Panc1 (cell line): ENCODE measurements around the gene RNF34. TPM values are rescaled to one million over a fixed set of nuclear protein-coding genes. Genes with fewer than 3 reads are reported as not detected.

Source experiments
- ATAC-seq: fragments of 200-7000 bp; cut with Tn5 transposase; 2 replicates; pipeline ENCODE4 v1.9.1; 2020; ENCODE audit warnings: mild to moderate bottlenecking, moderate library complexity
- BruUV-seq: library from RNA; stranded (reverse); fragments of 400-500 nt; replicated peaks from 2 replicates; lab custom pipeline; 2021; lab: Mats Ljungman, UMichigan
- CTCF ChIA-PET: fragments of 300-600 bp; sonication (Branson Sonifier 250); formaldehyde crosslinking; loops from one replicate; lab custom pipeline; 2022; ENCODE audit warnings: antibody characterized with exemption; lab: Charles Lee
- POLR2A ChIA-PET: fragments of 300-600 bp; sonication (Branson Sonifier 250); formaldehyde crosslinking; loops from one replicate; lab custom pipeline; 2022; ENCODE audit warnings: antibody characterized with exemption; lab: Charles Lee
- DNase-seq: peaks from one replicate; pipeline ENCODE4 v3.0.0-alpha.2; 2010; ENCODE audit warnings: low read depth, low spot score
- H3K27ac ChIP-seq: 2 replicates; pipeline ENCODE4 v1.5.1; 2011; ENCODE audit warnings: mild to moderate bottlenecking, low read length, inconsistent platforms
- H3K27me3 ChIP-seq: fragments of 200-500 bp; sonication (Bioruptor generic); 2 replicates; pipeline ENCODE4 v1.6.0; 2014; ENCODE audit warnings: low read length, inconsistent platforms; ENCODE audit not compliant: control insufficient read depth, insufficient read depth
- H3K36me3 ChIP-seq: fragments of 200-500 bp; sonication (Bioruptor generic); 2 replicates; pipeline ENCODE4 v1.5.1; 2014; ENCODE audit warnings: inconsistent platforms, mild to moderate bottlenecking, low read length, moderate library complexity; ENCODE audit not compliant: control insufficient read depth, insufficient read depth
- H3K4me1 ChIP-seq: 2 replicates; pipeline ENCODE4 v1.5.1; 2011; ENCODE audit warnings: inconsistent platforms, mild to moderate bottlenecking, low read length, moderate library complexity; ENCODE audit not compliant: control insufficient read depth, insufficient read depth
- H3K4me3 ChIP-seq, 2 experiments: 2 replicates each; pipeline ENCODE4 v1.5.1; 2011 to 2012; ENCODE audit warnings: low read depth in 2 of 2, low read length in 2 of 2, mild to moderate bottlenecking in 2 of 2, inconsistent platforms in 1 of 2, moderate library complexity in 1 of 2
- H3K9me3 ChIP-seq: fragments of 200-500 bp; sonication (Bioruptor generic); 2 replicates; pipeline ENCODE4 v1.5.1; 2014; ENCODE audit warnings: low read depth, mild to moderate bottlenecking, inconsistent platforms, low read length, moderate library complexity; ENCODE audit not compliant: control insufficient read depth, insufficient read depth
- CTCF ChIP-seq: fragments of 450-650 bp; IDR thresholded peaks from 2 replicates; pipeline ENCODE4 v1.5.1; 2017; ENCODE audit warnings: mild to moderate bottlenecking
- POLR2AphosphoS5 ChIP-seq: IDR thresholded peaks from 2 replicates; pipeline ENCODE4 v1.6.1; 2012; ENCODE audit warnings: mild to moderate bottlenecking, low read depth, low read length, moderate library complexity
- SIN3A ChIP-seq: IDR thresholded peaks from 2 replicates; pipeline ENCODE4 v1.6.1; 2012; ENCODE audit warnings: low read depth, mild to moderate bottlenecking, low read length, moderate library complexity, borderline replicate concordance; ENCODE audit not compliant: insufficient read depth
- TCF7L2 ChIP-seq: IDR thresholded peaks from 2 replicates; pipeline ENCODE4 v1.6.1; 2011; ENCODE audit warnings: mild to moderate bottlenecking, low read depth, low read length, inconsistent platforms
- in situ Hi-C: cut with HindIII; loops from 2 replicates; pipeline ENCODE4 v1.10.0; 2016; ENCODE audit warnings: low sequenced_read_pairs, low pct_unique_long_range_greater_than_20kb
- intact Hi-C: fragments of 100-400 bp; cut with micrococcal nuclease; formaldehyde crosslinking; loops from one replicate; pipeline ENCODE4 v1.10.0; 2022; ENCODE audit not compliant: unreplicated experiment
- total RNA-seq: library from RNA; stranded (reverse); gene quantifications from one replicate; pipeline ENCODE4 v1.2.1, GENCODE V29; 2021; ENCODE audit not compliant: unreplicated experiment
- TF ChIP-seq, protein P1 (sequence below), 2 experiments: IDR thresholded peaks; 2 replicates each; pipeline ENCODE4 v1.6.1; 2011 to 2012; ENCODE audit warnings: low read depth in 2 of 2, control low read depth in 1 of 2, low read length in 1 of 2, mild to moderate bottlenecking in 1 of 2, moderate library complexity in 1 of 2; ENCODE audit not compliant: insufficient read depth in 1 of 2

Gene RNF34
- total RNA-seq, 1 experiment from 2014 or later = 52.4 TPM

- DNase-seq (no peak), ATAC-seq (no peak)
- Histone ChIP-seq H3K27ac (no peak overlapping the region), H3K4me3 (no peak overlapping the region), H3K36me3 (no peaks in the 10 kb centered on the region; the same call in none of the 2 replicates), H3K27me3 (no peaks in the 10 kb centered on the region), H3K4me1 (peaks cover 4% of the 10 kb centered on the region; the same call in 1 of the 2 replicates), H3K9me3 (0 out of 2 replicates have a peak, but pooled peaks cover 3% of the 10 kb centered on the region)
- POLR2A ChIA-PET = no interaction called here
- in situ Hi-C loops = no loop called here
- CTCF ChIA-PET = interaction anchor here (0.5 to 1.4 kb wide), 2 partner anchors 18 to 231 kb away, joined by 4 to 6 read pairs; no protein-coding TSS in a partner anchor
- no TSS peak for BruUV-seq
- intact Hi-C loops = loop anchor here (5.0 kb wide), 1 partner anchor 108 kb away; no protein-coding TSS in a partner anchor
- TF ChIP-seq POLR2AphosphoS5 = no peak
- no peak for TF ChIP-seq TCF7L2
- TF ChIP-seq SIN3A = no peak
- TF ChIP-seq, protein P1, sequence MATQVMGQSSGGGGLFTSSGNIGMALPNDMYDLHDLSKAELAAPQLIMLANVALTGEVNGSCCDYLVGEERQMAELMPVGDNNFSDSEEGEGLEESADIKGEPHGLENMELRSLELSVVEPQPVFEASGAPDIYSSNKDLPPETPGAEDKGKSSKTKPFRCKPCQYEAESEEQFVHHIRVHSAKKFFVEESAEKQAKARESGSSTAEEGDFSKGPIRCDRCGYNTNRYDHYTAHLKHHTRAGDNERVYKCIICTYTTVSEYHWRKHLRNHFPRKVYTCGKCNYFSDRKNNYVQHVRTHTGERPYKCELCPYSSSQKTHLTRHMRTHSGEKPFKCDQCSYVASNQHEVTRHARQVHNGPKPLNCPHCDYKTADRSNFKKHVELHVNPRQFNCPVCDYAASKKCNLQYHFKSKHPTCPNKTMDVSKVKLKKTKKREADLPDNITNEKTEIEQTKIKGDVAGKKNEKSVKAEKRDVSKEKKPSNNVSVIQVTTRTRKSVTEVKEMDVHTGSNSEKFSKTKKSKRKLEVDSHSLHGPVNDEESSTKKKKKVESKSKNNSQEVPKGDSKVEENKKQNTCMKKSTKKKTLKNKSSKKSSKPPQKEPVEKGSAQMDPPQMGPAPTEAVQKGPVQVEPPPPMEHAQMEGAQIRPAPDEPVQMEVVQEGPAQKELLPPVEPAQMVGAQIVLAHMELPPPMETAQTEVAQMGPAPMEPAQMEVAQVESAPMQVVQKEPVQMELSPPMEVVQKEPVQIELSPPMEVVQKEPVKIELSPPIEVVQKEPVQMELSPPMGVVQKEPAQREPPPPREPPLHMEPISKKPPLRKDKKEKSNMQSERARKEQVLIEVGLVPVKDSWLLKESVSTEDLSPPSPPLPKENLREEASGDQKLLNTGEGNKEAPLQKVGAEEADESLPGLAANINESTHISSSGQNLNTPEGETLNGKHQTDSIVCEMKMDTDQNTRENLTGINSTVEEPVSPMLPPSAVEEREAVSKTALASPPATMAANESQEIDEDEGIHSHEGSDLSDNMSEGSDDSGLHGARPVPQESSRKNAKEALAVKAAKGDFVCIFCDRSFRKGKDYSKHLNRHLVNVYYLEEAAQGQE (IDR thresholded peaks at IDR 0.05; ENCODE audit: insufficient read depth in 1 of 2, low read depth in 2 of 2, low read length in 1 of 2) = no peak
- no peak for TF ChIP-seq CTCF
Observed at GRCh38 chr12:121440768-121441167, 40.9 kb downstream of the RNF34 start.

DNA sequence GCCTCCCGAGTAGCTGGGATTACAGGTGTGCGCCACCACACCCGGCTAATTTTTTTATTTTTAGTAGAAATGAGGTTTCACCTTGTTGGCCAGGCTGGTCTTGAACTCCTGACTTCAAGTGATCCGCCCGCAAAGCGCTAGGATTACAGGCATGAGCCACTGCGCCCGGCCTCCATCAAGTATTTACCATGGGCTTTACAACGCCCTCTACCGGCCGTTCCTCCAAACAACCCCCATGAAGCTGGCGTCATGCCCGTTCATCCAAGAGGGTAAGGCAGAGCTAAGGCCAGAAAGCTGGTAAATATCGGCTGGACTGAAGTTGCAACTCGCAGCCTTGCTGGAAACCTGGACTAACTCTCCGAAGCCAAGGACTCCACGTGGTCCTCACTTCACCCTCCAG, 41.6 kb downstream of the RNF34 start:
- no peak overlapping the region for H3K4me3 ChIP-seq
- no TSS peak for BruUV-seq
- H3K27ac ChIP-seq = no peak overlapping the region
- ATAC-seq = no peak
- 0 out of 2 replicates have a peak, but pooled peaks cover 3% of the 10 kb centered on the region for H3K9me3 ChIP-seq
- intact Hi-C loops (loop anchor here (5.0 kb wide), 1 partner anchor 109 kb away; no protein-coding TSS in a partner anchor), in situ Hi-C loops (no loop called here)
- ChIA-PET POLR2A (no interaction called here), CTCF (interaction anchor here (0.6 to 1.4 kb wide), 4 partner anchors 11 to 209 kb away, joined by 3 to 4 read pairs (median 3); no protein-coding TSS in a partner anchor)
- DNase-seq = no peak
- no peaks in the 10 kb centered on the region; the same call in none of the 2 replicates for H3K36me3 ChIP-seq
- peaks cover 4% of the 10 kb centered on the region; the same call in 1 of the 2 replicates for H3K4me1 ChIP-seq
- no peaks in the 10 kb centered on the region for H3K27me3 ChIP-seq
- TF ChIP-seq POLR2AphosphoS5 = no peak
- TF ChIP-seq CTCF = peak; percentile 76
